Retinal pigment epithelial cell (primary cell): ENCODE results near the gene DAB2IP.

Experiments
- DNase-seq: peaks from one replicate; pipeline ENCODE4 v3.0.0-alpha.2; 2010; ENCODE audit warnings: low read depth
- H3K4me3 ChIP-seq: 2 replicates; pipeline ENCODE4 v1.5.1; 2011; ENCODE audit warnings: mild to moderate bottlenecking, low read length, control low read depth, moderate library complexity
- CTCF ChIP-seq: conservative IDR thresholded peaks from 2 replicates; pipeline ENCODE4 v1.5.1; 2011; ENCODE audit warnings: low read depth, low read length, control low read depth, inconsistent platforms

The DAB2IP gene

DNA sequence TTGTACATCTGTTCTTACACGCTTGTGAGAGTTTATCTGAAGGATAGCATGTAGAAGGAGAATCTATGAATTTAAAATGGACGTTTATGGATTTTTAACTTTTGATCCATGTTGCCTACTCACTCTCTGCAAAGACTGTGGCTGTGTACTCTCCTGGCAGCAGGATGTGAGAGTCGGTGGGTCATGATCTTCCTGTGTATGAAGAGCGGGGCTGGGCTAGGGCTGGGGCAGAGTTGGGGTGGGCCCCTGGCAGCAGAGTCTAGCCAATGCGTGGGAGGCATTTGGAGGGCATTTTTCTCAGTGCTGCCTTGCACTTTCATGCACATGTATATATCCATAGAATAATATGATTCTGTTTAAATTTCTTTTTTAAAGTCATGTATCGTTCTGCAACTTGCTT is 24.0 kb upstream of the DAB2IP start:
- DNase-seq, result no peak
- H3K4me3 ChIP-seq, result no peak overlapping the region
- TF ChIP-seq CTCF, result no peak

DNA sequence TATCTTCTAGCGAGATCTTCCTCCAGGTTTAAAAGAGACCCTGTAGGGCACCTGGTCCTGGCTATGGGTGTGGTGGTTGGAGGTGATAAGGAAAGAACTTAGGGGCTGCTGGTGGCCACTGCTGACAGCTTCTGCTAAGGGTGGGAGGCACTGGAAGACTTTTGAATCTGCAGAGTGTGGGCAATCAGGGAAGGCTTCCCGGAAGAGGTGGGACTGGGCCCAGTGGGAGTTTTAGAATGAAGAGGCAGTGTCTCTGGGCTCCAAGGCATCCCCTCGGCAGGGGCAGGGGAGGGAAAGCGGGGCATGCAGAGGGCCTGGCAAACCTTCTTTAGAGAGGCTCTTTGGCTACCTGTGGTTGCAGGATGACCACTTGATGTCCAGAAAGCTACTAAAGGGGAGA is 23.0 kb upstream of the DAB2IP start:
- no peak for TF ChIP-seq CTCF
- no peak for DNase-seq

GRCh38 chr9:121631115-121631514 is 20.3 kb upstream of the DAB2IP start:
- H3K4me3 ChIP-seq, result no peak overlapping the region
- TF ChIP-seq CTCF, result no peak
- no peak for DNase-seq

More for the DNA sequence above, 23.0 kb upstream of the DAB2IP start:
- no peak overlapping the region for H3K4me3 ChIP-seq

GRCh38 chr9:121631978-121632418 is 19.4 kb upstream of the DAB2IP start:
- TF ChIP-seq CTCF, result no peak
- no peak for DNase-seq
- H3K4me3 ChIP-seq, result no peak overlapping the region

DNA sequence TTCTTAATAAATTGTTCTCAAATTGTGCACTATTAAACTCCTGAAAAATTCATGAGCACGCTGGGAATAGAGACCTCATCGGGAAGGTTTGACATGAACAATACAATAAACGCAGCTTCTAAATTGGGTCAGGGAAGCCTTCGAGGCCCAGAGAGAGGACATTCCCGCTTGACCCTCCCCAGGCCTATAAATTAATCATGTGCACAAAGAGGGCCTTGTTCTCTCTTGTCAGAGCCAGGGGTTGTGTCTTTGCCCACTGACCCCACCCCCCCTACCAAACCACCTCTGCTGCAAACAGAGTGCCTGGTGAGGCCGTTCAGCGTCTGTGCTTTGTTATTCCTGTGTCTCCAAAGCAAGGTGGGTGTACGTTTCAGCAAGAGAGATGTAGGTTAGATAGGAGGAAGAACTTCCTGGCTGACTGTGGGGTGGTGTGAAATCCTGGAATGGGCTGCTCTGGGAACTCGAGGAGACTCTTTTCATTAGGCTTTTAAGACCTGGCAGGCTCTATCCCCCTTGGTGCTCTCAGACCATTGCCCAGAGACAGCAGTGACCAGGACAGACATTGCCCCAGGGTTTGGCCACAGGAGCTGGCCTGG is 18.2 kb upstream of the DAB2IP start:
- no peak overlapping the region for H3K4me3 ChIP-seq
- no peak for TF ChIP-seq CTCF
- no peak for DNase-seq

DNA sequence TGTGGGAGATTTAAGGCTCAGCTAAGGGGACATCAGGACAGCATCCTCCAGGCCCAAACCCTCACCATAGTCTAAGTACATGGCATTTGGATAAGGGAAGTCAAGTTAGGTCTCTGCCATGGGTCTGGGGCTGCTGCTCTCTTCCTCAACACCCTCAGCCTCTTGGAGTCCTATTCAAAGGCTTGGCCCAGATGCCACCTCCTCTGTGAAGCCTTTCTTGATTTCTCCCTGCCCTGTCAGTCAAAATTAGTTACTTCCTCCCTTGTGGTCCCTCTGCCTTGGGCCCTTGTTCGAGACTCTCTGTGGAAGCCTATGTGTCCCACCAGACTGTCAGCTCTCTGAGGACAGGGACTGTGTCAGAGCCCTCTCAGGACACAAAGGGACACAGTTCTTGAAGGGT is 17.7 kb upstream of the DAB2IP start:
- TF ChIP-seq CTCF, result no peak
- no peak overlapping the region for H3K4me3 ChIP-seq
- DNase-seq, result no peak
